Activated naive CD8-positive, alpha-beta T cell treated with anti-CD3 and anti-CD28 coated beads, Interleukin-2, amount 50 U/mL, for 24 hours (primary cell): ENCODE results near the gene ARL6IP4.

Experiments
- ATAC-seq: fragments of 150-1000 bp; cut with Tn5 transposase; one replicate; pipeline ENCODE4 v1.10.0; 2021
- DNase-seq: peaks from one replicate; pipeline ENCODE4 v3.0.0; 2021
- H3K27ac Mint-ChIP-seq: one replicate; pipeline ENCODE4 v1.8.0; 2021; ENCODE audit warnings: mild to moderate bottlenecking, mixed read lengths
- H3K27me3 Mint-ChIP-seq: one replicate; pipeline ENCODE4 v1.8.0; 2021; ENCODE audit warnings: mixed read lengths
- H3K36me3 Mint-ChIP-seq: one replicate; pipeline ENCODE4 v1.8.0; 2021; ENCODE audit warnings: low read depth, mixed read lengths
- H3K4me1 Mint-ChIP-seq: one replicate; pipeline ENCODE4 v1.8.0; 2021; ENCODE audit warnings: mixed read lengths
- H3K4me3 Mint-ChIP-seq: one replicate; pipeline ENCODE4 v1.8.0; 2021; ENCODE audit warnings: mild to moderate bottlenecking, moderate library complexity, mixed read lengths
- H3K9me3 Mint-ChIP-seq: one replicate; pipeline ENCODE4 v1.8.0; 2021; ENCODE audit warnings: mixed read lengths

The ARL6IP4 gene

GRCh38 chr12:123021688-123022604, 41.5 kb downstream of the ARL6IP4 start:
- Mint-ChIP-seq H3K4me1 (peaks cover 29% of the 10 kb centered on the region), H3K36me3 (no peaks in the 10 kb centered on the region), H3K27ac (no peak overlapping the region), H3K9me3 (no peaks in the 10 kb centered on the region), H3K4me3 (no peak overlapping the region), H3K27me3 (no peaks in the 10 kb centered on the region)
- DNase-seq (no peak), ATAC-seq (no peak)

GRCh38 chr12:123022846-123023245, 42.4 kb downstream of the ARL6IP4 start:
- no peak for ATAC-seq
- H3K4me3 Mint-ChIP-seq = no peak overlapping the region
- DNase-seq = no peak
- no peaks in the 10 kb centered on the region for H3K9me3 Mint-ChIP-seq
- no peaks in the 10 kb centered on the region for H3K36me3 Mint-ChIP-seq
- peaks cover 29% of the 10 kb centered on the region for H3K4me1 Mint-ChIP-seq
- H3K27me3 Mint-ChIP-seq = no peaks in the 10 kb centered on the region
- H3K27ac Mint-ChIP-seq = no peak overlapping the region

- Mint-ChIP-seq H3K36me3 (no peaks in the 10 kb centered on the region), H3K9me3 (no peaks in the 10 kb centered on the region), H3K27me3 (no peaks in the 10 kb centered on the region), H3K4me1 (peaks cover 27% of the 10 kb centered on the region), H3K4me3 (no peak overlapping the region), H3K27ac (peak overlapping the region; percentile 60)
- DNase-seq (peak; percentile 18), ATAC-seq (peak; percentile 90)
Observed at GRCh38 chr12:123024819-123025391, 44.4 kb downstream of the ARL6IP4 start.

- H3K4me3 Mint-ChIP-seq = no peak overlapping the region
- no peaks in the 10 kb centered on the region for H3K27me3 Mint-ChIP-seq
- peaks cover 27% of the 10 kb centered on the region for H3K4me1 Mint-ChIP-seq
- ATAC-seq = no peak
- H3K27ac Mint-ChIP-seq = no peak overlapping the region
- no peak for DNase-seq
- H3K9me3 Mint-ChIP-seq = no peaks in the 10 kb centered on the region
- H3K36me3 Mint-ChIP-seq = peaks cover 3% of the 10 kb centered on the region
Observed at GRCh38 chr12:123026094-123026853, 45.8 kb downstream of the ARL6IP4 start.

GRCh38 chr12:123027726-123028445, 47.4 kb downstream of the ARL6IP4 start:
- DNase-seq (no peak), ATAC-seq (no peak)
- peaks cover 27% of the 10 kb centered on the region for H3K4me1 Mint-ChIP-seq
- no peak overlapping the region for H3K27ac Mint-ChIP-seq
- no peaks in the 10 kb centered on the region for H3K27me3 Mint-ChIP-seq
- no peak overlapping the region for H3K4me3 Mint-ChIP-seq
- peaks cover 4% of the 10 kb centered on the region for H3K36me3 Mint-ChIP-seq
- no peaks in the 10 kb centered on the region for H3K9me3 Mint-ChIP-seq

- no peaks in the 10 kb centered on the region for H3K27me3 Mint-ChIP-seq
- H3K4me1 Mint-ChIP-seq = peaks cover 30% of the 10 kb centered on the region
- DNase-seq = no peak
- no peak overlapping the region for H3K4me3 Mint-ChIP-seq
- no peaks in the 10 kb centered on the region for H3K9me3 Mint-ChIP-seq
- H3K36me3 Mint-ChIP-seq = peaks cover 4% of the 10 kb centered on the region
- no peak for ATAC-seq
- H3K27ac Mint-ChIP-seq = no peak overlapping the region
Observed at GRCh38 chr12:123028475-123028874, 48.0 kb downstream of the ARL6IP4 start.

- Mint-ChIP-seq H3K36me3 (peaks cover 8% of the 10 kb centered on the region), H3K4me3 (no peak overlapping the region), H3K27ac (no peak overlapping the region), H3K9me3 (no peaks in the 10 kb centered on the region), H3K4me1 (peaks cover 30% of the 10 kb centered on the region), H3K27me3 (no peaks in the 10 kb centered on the region)
- no peak for DNase-seq
- ATAC-seq = no peak
Observed at GRCh38 chr12:123029550-123029949, 49.1 kb downstream of the ARL6IP4 start.

DNA sequence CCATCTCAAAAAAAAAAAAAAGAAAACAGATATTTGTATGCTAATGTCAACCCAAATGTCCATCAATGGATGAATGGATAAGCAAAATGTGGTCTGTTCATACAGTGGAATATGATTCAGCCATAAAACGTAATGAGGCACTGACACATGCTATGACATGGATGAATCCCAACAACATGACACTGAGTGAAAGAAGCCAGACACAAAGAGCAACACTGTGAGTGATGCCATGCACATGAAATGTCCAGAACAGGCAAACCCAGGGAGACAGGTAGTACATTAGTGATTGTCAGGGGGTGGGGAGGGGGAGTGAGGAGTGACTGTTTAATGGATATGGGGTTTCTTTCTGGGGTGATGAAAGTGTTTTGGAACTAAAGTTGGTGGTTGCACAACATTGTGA, 50.2 kb downstream of the ARL6IP4 start:
- H3K9me3 Mint-ChIP-seq = no peaks in the 10 kb centered on the region
- DNase-seq (no peak), ATAC-seq (no peak)
- H3K4me1 Mint-ChIP-seq = peaks cover 27% of the 10 kb centered on the region
- no peaks in the 10 kb centered on the region for H3K27me3 Mint-ChIP-seq
- no peak overlapping the region for H3K4me3 Mint-ChIP-seq
- H3K36me3 Mint-ChIP-seq = peaks cover 8% of the 10 kb centered on the region
- H3K27ac Mint-ChIP-seq = no peak overlapping the region

- no peak overlapping the region for H3K4me3 Mint-ChIP-seq
- no peak for ATAC-seq
- no peaks in the 10 kb centered on the region for H3K9me3 Mint-ChIP-seq
- no peak for DNase-seq
- H3K4me1 Mint-ChIP-seq = peaks cover 25% of the 10 kb centered on the region
- no peak overlapping the region for H3K27ac Mint-ChIP-seq
- H3K36me3 Mint-ChIP-seq = peaks cover 8% of the 10 kb centered on the region
- H3K27me3 Mint-ChIP-seq = no peaks in the 10 kb centered on the region
Observed at GRCh38 chr12:123031171-123031845, 50.8 kb downstream of the ARL6IP4 start.
